T-helper 1 cell treated with Interleukin-12 subunit alpha and Interleukin-12 subunit beta and Interleukin-4 antibody, amounts not matched to agents 30 μg/mL and 1 μg/mL, for 36 hours (primary cell): ENCODE results near the gene IL6R.
"Not testable (repeated sequence)": the region's sequence is repeated elsewhere in the genome, so short reads cannot be mapped to it uniquely, and the experiment has no call there.

Experiments used
- H3K27ac Mint-ChIP-seq: one replicate; pipeline ENCODE4 v1.8.0; 2021; ENCODE audit warnings: mild to moderate bottlenecking, mixed read lengths
- H3K27me3 Mint-ChIP-seq: one replicate; pipeline ENCODE4 v1.8.0; 2021; ENCODE audit warnings: low read depth, mixed read lengths
- H3K36me3 Mint-ChIP-seq: one replicate; pipeline ENCODE4 v1.8.0; 2021; ENCODE audit warnings: low read depth, mixed read lengths
- H3K4me1 Mint-ChIP-seq: one replicate; pipeline ENCODE4 v1.8.0; 2021; ENCODE audit warnings: low read depth, mixed read lengths
- H3K4me3 Mint-ChIP-seq: one replicate; pipeline ENCODE4 v1.8.0; 2021; ENCODE audit warnings: mild to moderate bottlenecking, moderate library complexity, mixed read lengths
- H3K9me3 Mint-ChIP-seq: one replicate; pipeline ENCODE4 v1.8.0; 2021; ENCODE audit warnings: mixed read lengths

The IL6R gene

DNA sequence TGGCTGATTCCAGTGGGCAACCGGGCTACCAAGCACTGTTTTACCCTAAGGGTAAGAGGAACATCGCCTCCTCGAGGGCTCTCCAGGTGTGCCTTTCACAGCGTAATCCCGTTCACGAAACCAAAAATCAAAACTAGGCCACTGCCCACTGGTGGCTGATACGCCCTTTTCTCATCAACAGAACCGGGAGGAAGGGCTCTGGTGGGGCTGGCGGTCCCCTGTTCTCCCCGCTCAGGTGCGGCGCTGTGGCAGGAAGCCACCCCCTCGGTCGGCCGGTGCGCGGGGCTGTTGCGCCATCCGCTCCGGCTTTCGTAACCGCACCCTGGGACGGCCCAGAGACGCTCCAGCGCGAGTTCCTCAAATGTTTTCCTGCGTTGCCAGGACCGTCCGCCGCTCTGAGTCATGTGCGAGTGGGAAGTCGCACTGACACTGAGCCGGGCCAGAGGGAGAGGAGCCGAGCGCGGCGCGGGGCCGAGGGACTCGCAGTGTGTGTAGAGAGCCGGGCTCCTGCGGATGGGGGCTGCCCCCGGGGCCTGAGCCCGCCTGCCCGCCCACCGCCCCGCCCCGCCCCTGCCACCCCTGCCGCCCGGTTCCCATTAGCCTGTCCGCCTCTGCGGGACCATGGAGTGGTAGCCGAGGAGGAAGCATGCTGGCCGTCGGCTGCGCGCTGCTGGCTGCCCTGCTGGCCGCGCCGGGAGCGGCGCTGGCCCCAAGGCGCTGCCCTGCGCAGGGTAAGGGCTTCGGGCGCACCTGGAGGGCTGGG, at the start of gene IL6R:
Gene IL6R (plus strand): TSS at position 360 of the 763 bp plus-strand sequence. CDS start 287 bp downstream, at position 647.
- H3K4me3 Mint-ChIP-seq: peak within 1 kb of the TSS; percentile 80
- no peaks in the 10 kb centered on the region for H3K9me3 Mint-ChIP-seq
- peaks cover 59% of the 10 kb centered on the region for H3K4me1 Mint-ChIP-seq
- H3K27ac Mint-ChIP-seq: peak within 1 kb of the TSS; percentile 80
- H3K36me3 Mint-ChIP-seq: no peaks in the 10 kb centered on the region
- no peaks in the 10 kb centered on the region for H3K27me3 Mint-ChIP-seq

DNA sequence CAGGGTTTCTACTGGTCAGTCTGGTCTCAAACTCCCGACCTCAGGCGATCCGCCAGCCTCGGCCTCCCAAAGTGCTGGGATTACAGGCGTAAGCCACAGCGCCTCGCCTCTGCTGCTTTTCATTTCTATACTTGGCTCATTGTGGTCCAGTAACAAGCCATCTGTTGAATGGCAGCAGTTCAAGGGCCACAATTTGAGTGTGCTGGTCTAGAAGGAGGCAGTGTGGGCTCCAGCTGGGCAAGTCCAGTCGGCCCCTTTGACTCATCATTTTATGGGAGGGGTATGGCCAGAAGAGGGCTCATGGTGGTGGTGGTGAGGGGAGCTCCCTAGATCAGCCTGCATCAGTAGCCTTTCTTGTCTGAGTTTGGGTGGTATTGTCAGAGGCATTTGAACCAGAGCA, 46.6 kb upstream of the IL6R start:
- Mint-ChIP-seq H3K4me1 (peaks cover 8% of the 10 kb centered on the region), H3K27me3 (no peaks in the 10 kb centered on the region)

DNA sequence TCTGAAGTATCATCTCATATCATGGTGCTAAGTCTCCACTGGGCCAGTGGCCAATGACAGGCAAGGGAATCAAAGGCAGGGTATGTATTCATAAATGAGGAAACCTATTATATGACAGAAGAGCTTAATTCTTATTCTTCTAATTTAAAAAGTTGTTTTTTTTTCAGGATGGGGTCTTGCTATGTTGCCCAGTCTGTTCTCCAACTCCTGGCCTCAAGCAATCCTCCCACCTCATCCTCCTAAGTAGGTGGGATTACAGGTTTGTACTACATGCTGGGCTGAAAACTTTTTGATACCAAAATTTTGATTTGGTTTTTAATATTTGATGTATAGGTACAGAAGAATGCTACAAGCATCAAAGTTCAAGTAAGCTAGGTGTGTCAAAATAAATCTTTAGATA, 44.9 kb upstream of the IL6R start:
- no peaks in the 10 kb centered on the region for H3K27me3 Mint-ChIP-seq
- no peaks in the 10 kb centered on the region for H3K36me3 Mint-ChIP-seq
- H3K9me3 Mint-ChIP-seq: peaks cover 6% of the 10 kb centered on the region
- H3K27ac Mint-ChIP-seq: no peak overlapping the region
- no peak overlapping the region for H3K4me3 Mint-ChIP-seq
- H3K4me1 Mint-ChIP-seq: peaks cover 2% of the 10 kb centered on the region

More for the DNA sequence above, 46.6 kb upstream of the IL6R start:
- H3K4me3 Mint-ChIP-seq: no peak overlapping the region
- H3K36me3 Mint-ChIP-seq: no peaks in the 10 kb centered on the region
- H3K9me3 Mint-ChIP-seq: peaks cover 6% of the 10 kb centered on the region
- H3K27ac Mint-ChIP-seq: no peak overlapping the region

DNA sequence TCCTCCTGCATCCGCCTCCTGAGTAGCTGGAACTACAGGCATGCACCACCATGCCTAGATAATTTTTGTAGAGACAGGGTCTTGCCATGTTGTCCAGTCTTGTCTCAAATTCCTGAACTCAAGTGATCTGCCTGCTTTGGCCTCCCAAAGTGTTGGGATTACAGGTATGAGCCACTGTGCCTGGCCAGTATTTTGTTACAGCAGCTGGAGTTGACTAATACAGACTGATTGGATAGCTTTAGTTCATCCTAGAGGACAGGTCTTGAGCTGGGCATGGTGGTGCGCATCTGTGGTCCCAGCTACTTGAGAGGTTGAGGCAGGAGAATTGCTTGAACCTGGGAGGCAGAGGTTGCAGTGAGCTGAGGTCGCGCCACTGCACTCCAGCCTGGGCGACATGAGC, 44.3 kb upstream of the IL6R start:
- not testable (repeated sequence) for H3K36me3 Mint-ChIP-seq, H3K4me1 Mint-ChIP-seq, H3K4me3 Mint-ChIP-seq, H3K9me3 Mint-ChIP-seq, H3K27ac Mint-ChIP-seq, H3K27me3 Mint-ChIP-seq

DNA sequence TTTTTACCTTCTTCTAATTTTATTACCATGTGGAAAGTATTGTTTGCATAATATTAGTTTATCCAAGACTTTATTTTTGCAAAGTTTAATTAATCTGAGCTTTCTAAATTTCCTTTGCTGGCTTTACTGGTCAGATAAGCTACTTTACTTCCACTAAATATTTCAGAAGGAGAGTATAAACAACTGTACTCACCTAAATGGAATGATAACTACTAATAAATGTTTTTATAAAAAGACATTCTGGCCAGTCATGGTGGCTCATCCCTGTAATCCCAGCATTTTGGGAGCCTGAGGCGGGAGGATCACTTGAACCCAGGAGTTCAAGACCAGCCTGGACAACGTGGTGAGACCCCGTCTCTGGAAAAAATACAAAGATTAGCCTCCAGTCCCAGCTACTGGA, 43.8 kb upstream of the IL6R start:
- H3K4me3 Mint-ChIP-seq: no peak overlapping the region
- peaks cover 5% of the 10 kb centered on the region for H3K27me3 Mint-ChIP-seq
- no peaks in the 10 kb centered on the region for H3K36me3 Mint-ChIP-seq
- peaks cover 6% of the 10 kb centered on the region for H3K9me3 Mint-ChIP-seq
- peaks cover 1% of the 10 kb centered on the region for H3K4me1 Mint-ChIP-seq
- no peak overlapping the region for H3K27ac Mint-ChIP-seq

DNA sequence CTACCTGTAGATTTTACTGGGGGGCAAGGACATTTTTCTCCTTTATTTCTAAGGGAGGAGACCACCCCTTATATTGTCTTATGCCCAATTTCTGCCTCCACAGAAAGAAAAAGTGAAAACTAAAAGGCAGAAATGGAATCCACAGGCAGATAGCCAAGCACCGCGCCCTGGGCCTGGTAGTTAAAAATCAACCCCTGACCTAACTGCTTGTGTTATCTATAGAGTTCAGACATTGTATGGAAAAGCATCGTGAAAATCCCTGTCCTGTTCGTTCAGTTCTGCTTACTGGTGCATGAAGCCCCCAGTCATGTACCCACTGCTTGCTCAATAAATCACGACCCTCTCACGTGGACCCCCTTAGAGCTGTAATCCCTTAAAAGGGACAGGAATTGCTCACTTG, 33.7 kb upstream of the IL6R start:
- H3K27ac Mint-ChIP-seq: no peak overlapping the region
- no peak overlapping the region for H3K4me3 Mint-ChIP-seq
- H3K36me3 Mint-ChIP-seq: no peaks in the 10 kb centered on the region
- H3K9me3 Mint-ChIP-seq: no peaks in the 10 kb centered on the region
- H3K27me3 Mint-ChIP-seq: no peaks in the 10 kb centered on the region
- H3K4me1 Mint-ChIP-seq: peaks cover 5% of the 10 kb centered on the region

DNA sequence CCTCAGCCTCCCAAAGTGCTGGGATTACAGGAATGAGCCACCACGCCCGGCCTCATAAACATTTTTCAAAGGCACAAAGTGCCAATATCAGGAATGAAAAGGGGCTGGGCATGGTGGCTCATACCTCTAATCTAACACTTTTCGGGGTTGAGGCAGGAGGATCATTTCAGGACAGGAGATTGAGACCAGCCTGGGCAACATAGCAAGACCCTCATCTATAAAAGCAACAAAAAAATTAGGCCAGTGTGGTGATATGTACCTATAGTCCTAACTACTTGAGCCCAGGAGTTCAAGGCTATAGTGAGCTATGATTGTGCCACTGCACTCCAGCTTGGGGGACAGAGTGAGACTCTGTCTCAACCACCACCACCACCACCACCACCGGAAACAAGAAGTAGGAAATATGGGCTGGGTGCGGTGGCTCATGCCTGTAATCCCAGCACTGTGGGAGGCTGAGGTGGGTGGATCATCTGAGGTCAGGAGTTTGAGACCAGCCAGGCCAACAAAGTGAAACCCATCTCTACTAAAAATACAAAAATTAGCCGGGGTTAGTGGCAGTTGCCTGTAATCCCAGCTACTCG, 31.3 kb upstream of the IL6R start:
- H3K9me3 Mint-ChIP-seq, H3K4me3 Mint-ChIP-seq, H3K27me3 Mint-ChIP-seq, H3K4me1 Mint-ChIP-seq, H3K27ac Mint-ChIP-seq, H3K36me3 Mint-ChIP-seq: not testable (repeated sequence)

DNA sequence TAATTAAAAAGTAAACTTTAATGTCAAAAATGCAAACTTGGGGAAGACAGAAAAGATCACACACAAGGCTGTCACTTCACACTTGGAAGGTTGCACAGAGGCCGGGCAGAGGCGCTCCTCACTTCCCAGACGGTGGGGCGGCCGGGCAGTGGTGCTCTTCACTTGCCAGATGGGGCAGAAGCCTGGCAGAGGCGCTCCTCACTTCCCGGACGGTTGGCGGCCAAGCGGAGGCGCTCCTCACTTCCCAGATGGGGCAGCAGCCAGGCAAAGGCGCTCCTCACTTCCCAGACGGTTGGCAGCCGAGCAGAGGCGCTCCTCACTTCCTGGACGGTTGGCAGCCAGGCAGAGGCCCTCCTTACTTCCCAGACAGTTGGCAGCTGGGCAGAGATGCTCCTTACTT, 25.8 kb upstream of the IL6R start:
- Mint-ChIP-seq H3K4me3 (no peak overlapping the region), H3K4me1 (peaks cover 2% of the 10 kb centered on the region), H3K27me3 (no peaks in the 10 kb centered on the region), H3K9me3 (no peaks in the 10 kb centered on the region), H3K27ac (no peak overlapping the region), H3K36me3 (no peaks in the 10 kb centered on the region)

DNA sequence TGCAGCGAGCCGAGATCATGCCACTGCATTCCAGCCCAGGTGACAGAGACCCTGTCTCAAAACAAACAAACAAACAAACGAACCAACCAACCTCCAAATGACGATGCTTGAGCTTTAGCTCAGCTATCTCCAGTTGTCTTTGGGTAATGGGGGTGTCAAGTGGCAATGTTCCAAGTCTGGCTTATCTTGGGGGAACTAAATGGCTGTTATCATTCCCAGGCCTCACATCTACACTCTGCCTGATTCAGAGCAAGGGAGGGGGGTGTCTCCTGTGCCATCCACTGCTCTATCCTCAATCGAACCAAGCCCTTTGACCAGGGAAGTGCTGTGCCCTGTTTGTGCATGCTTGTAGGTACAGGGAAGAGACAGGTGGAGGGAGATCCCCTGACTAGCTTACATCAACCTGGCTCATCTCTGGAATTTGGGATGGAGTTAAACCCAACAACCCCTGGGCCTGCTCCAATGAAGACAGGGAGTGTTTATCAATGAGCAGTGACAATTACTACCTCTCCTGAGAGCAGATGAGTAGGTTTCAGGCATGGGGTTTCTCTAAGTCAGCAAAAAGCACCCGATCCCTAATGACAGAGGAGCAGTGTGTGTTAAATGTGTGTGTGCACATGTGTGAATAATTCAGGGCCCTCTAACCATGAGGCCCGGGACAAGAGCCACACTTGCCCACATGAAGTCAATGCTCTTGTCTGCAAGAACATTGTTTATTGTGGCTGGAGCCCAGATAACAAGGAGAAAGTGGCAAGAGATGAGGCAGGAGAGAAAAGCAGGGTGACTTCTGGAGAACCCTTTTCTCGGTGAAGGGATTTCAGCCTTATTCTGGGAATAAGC, 20.3 kb upstream of the IL6R start:
- Mint-ChIP-seq H3K27ac (peak overlapping the region; percentile 58), H3K27me3 (no peaks in the 10 kb centered on the region), H3K9me3 (no peaks in the 10 kb centered on the region), H3K4me3 (no peak overlapping the region), H3K36me3 (no peaks in the 10 kb centered on the region), H3K4me1 (peaks cover 17% of the 10 kb centered on the region)

DNA sequence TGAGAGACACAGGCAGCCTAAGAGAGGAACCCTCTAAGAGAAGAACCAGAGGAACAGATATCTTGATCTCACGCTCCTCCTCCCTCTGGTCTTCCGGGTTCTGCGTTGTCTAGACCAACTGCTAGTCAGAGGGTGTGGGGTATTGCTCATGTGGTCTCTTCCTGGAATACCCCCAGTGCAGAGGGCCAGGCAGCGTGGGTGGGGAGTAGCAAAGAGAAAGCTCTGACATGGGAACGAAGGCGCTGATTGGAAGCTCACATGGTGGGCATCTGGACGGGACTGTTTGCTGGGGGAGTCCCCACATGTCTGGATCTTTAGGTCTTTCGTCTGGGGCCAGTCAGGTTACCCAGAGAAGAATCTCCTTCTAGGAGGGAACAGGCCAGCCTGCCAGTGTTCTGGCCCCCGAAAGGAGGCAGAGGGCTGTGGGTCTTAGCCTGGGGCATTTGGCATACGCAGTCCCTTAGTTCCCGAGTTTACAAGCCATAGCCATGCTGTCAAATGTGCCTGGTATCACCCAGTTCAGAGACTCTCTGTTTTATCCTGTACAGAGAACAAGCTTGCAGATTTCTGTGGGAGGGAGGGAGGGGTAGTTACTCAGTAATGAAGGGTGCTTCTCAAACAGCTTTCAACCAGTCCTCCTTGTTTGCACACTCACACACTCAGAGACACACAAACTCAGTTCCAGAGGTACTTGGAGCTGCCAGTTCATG, 18.3 kb upstream of the IL6R start:
- Mint-ChIP-seq H3K27ac (peak overlapping the region; percentile 84), H3K27me3 (no peaks in the 10 kb centered on the region), H3K9me3 (no peaks in the 10 kb centered on the region), H3K4me1 (peaks cover 20% of the 10 kb centered on the region), H3K36me3 (no peaks in the 10 kb centered on the region), H3K4me3 (peak overlapping the region; percentile 79)

DNA sequence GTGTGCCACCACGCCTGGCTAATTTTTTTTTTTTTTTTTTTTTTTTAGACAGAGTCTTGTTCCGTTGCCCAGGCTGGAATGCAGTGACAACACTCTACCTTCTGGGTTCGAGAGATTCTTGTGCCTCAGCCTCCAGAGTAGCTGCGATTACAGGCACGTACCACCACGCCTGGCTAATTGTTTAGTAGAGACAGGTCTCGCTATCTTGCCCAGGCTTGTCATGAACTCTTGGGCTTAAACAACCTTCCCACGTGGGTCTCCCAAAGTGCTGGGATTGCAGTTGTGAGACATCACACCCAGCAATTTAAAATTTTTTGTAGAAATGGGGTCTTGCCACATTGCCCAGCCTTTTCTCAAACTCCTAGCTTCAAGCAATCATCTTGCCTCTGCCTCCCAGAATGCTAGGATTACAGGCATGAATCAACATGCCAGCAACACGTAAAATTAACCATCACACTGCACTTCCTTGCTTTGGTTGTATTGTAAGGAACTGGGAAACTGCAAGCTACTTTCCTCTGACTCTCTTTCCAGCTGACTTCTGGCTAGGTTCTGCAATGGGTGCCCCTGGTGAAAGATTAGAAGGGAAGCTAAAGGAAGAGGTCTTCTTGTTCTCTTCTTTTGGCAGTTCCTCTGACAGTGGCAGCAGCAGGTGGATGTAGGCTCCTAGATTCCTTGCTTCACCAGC, 13.9 kb upstream of the IL6R start:
- H3K4me1 Mint-ChIP-seq: peaks cover 10% of the 10 kb centered on the region
- peaks cover 1% of the 10 kb centered on the region for H3K27me3 Mint-ChIP-seq
- H3K36me3 Mint-ChIP-seq: no peaks in the 10 kb centered on the region
- no peak overlapping the region for H3K27ac Mint-ChIP-seq
- H3K9me3 Mint-ChIP-seq: peaks cover 2% of the 10 kb centered on the region
- H3K4me3 Mint-ChIP-seq: no peak overlapping the region

DNA sequence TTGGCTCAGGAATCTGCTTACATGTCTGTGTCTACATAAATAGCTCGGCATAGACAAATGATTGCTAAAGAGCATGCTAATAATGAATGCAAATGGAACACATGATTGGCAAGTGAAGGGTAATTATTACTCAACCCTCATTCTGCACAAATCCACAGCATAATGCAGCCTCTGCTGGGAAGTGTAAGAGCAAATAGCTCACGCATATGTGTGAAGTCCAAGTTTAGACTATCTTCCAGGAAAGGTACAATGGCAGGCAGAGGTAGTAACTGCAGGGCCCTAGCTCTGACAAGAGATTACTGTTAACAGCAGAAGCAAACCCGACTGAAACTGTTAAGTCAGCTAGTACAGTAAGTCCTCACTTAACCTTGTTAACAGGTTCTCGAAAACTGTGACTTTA, 7.0 kb upstream of the IL6R start:
- Mint-ChIP-seq H3K4me3 (no peak overlapping the region), H3K9me3 (peaks cover 6% of the 10 kb centered on the region), H3K36me3 (peaks cover 3% of the 10 kb centered on the region), H3K27me3 (peaks cover 6% of the 10 kb centered on the region), H3K27ac (no peak overlapping the region), H3K4me1 (peaks cover 4% of the 10 kb centered on the region)

DNA sequence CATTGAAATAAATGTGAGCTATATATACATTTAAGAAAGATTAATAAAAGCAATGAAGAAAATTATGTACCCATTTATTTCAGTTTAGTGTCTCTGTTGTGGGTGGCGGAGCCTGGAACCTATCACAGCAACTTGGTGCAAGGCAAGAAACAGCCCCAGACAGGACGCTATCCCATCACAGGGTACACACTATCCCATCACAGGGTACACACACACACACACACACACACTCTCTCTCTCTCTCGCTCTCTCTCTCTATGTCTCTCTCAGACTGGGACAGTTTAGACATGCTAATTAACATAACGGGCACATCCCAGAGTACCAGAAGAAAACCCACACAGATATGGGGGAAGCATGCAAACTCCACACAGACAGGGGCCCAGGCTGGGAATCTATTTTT, 6.5 kb upstream of the IL6R start:
- Mint-ChIP-seq H3K36me3 (peaks cover 3% of the 10 kb centered on the region), H3K9me3 (peaks cover 6% of the 10 kb centered on the region), H3K4me3 (no peak overlapping the region), H3K27me3 (peaks cover 6% of the 10 kb centered on the region), H3K27ac (no peak overlapping the region), H3K4me1 (peaks cover 9% of the 10 kb centered on the region)

DNA sequence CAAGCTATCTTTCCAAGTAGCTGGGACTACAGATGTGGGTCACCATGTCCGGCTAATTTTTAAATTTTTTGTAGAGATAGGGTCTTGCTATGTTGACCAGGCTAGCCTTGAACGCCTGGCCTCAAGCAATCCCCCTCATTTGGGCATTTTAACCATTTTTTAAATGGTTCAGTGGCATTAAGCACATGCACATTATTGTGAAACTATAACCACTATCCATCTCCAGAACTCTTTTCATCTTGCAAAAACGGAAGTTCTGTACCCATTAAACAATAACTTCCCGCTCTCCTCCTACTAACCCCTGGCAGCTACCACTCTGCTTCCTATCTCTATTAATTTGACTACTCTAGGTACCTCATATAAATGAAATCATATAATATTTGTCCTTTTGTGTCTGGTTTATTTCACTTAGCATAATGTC, 4.8 kb upstream of the IL6R start:
- H3K9me3 Mint-ChIP-seq: peaks cover 6% of the 10 kb centered on the region
- peaks cover 6% of the 10 kb centered on the region for H3K27me3 Mint-ChIP-seq
- H3K4me3 Mint-ChIP-seq: no peak overlapping the region
- peaks cover 3% of the 10 kb centered on the region for H3K36me3 Mint-ChIP-seq
- peaks cover 23% of the 10 kb centered on the region for H3K4me1 Mint-ChIP-seq
- H3K27ac Mint-ChIP-seq: no peak overlapping the region
